SU-DHL-6 (cell line): Measurements from ENCODE around the gene SPAG9.

ENCODE experiments used
- CTCF ChIP-seq: fragments of 200-600 bp; sonication (generic); IDR thresholded peaks from one replicate; pipeline ENCODE4 v1.5.1; 2017; ENCODE audit warnings: antibody characterized with exemption, mild to moderate bottlenecking, low read length, moderate library complexity; ENCODE audit not compliant: insufficient read depth, poor library complexity, severe bottlenecking
- EZH2phosphoT487 ChIP-seq: fragments of 200-600 bp; sonication (generic), shearing (Covaris generic); conservative IDR thresholded peaks from 2 replicates; pipeline ENCODE4 v1.6.1; 2018; ENCODE audit warnings: mild to moderate bottlenecking, antibody characterized with exemption, low read length, moderate library complexity, mixed read lengths

- TF ChIP-seq CTCF = no peak
- no peak for TF ChIP-seq EZH2phosphoT487
Observed at GRCh38 chr17:50934672-50935220, 185.9 kb downstream of the SPAG9 start.
